GM21367 (cell line): ENCODE measurements around the gene PEAK1.
"Not testable (repeated sequence)": the region's sequence is repeated elsewhere in the genome, so short reads cannot be mapped to it uniquely, and the experiment has no call there.

Experiments used
- ATAC-seq: cut with Tn5 transposase; IDR thresholded peaks from one replicate; pipeline ENCODE4 v1.9.1; 2021; ENCODE audit not compliant: unreplicated experiment

Gene PEAK1

GRCh38 chr15:77181305-77182074, 238.4 kb downstream of the PEAK1 start:
- peak; percentile 42 for ATAC-seq

DNA sequence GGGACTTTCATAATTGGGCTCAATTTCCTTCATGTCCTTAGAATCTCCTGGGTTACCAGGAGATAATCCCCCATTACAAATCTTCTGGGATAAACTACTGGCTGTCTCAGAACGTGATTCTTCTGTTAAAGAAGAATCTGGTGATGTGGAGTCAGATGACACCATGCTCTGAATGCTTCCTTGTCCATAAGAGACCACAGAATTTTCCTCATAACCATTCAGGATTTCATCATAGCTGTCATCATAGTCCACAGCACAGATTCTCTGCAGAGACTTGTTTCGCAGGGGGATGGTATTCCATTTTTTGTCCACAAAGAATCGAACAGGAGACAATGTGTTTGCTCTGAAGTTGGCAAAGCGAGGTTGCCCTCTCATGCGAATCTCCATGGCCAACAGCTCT, 239.1 kb downstream of the PEAK1 start:
- ATAC-seq: no peak

GRCh38 chr15:77180270-77180669, 239.6 kb downstream of the PEAK1 start:
- ATAC-seq: no peak

GRCh38 chr15:77179541-77179998, 240.3 kb downstream of the PEAK1 start:
- peak; percentile 47 for ATAC-seq

DNA sequence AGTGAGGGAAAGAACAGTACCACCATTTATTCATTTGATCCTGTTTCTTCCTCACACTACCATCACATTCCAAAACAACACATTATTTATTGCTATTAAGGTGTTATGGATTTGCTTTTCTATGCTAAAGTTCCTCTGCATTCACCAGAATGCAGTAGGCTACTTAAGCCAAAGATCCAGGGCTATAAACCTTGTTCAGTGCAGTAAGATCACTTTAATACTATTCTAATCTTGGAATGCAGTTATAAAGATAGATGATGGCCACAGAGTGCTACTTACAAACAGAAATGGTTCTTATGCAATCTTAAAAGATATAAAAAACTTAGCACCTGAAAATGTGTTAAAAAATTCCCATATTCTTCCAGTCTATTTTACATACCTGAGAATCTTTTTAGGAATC, 241.5 kb downstream of the PEAK1 start:
- ATAC-seq: no peak

GRCh38 chr15:77176148-77176547, 243.8 kb downstream of the PEAK1 start:
- not testable (repeated sequence) for ATAC-seq

GRCh38 chr15:77173487-77173886, 246.4 kb downstream of the PEAK1 start:
- no peak for ATAC-seq

DNA sequence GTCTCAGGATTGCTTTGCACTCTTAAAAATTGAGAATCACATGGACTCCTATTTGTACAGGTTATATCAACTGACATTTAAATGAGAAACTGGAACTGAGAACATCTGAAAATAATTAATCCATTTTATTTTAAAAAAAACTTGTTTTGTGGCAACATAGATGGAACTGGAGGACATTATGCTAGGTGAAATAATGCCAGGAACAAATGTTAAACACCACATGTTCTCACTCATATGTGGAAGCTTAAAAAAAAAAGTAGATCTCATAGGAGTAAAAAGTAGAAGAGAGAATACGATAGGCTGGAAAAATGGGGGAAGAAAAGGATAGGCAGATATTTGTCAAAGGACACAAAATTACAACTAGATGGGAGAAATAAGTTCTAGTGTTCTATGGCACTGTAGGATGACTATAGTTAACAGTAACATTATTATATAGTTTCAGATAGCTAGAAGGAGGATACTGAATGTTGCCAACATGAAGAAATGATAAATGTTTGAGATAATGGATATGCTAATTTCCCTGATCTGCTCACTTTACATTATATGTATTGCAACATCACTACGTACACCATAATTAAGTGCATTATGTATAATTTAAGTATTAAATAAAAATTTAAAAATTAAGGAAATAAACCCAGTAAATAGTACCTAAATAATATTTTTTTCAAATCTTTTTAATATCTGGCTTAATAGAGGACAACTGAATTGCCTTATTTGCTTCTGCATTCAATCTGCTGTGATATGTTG, 248.5 kb downstream of the PEAK1 start:
- no peak for ATAC-seq

DNA sequence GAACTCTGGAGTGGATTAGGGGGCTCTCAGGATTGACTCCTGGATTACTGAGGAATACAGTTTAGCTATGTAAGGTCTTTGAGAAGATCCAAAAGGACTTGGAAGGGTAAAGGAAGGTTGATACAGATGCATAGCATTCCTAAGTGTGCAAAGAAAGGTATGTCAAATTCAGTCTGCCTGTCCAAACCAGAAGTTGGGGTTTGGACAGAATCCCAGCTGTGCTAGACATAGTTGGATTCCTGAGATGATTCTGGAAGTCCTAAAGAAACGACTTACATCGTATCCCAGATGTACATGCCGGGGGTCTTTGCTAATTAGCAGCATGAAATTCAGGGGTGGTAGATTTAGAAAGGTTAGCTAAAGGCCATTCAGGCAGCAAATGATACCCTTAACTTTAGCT, 251.3 kb downstream of the PEAK1 start:
- no peak for ATAC-seq

DNA sequence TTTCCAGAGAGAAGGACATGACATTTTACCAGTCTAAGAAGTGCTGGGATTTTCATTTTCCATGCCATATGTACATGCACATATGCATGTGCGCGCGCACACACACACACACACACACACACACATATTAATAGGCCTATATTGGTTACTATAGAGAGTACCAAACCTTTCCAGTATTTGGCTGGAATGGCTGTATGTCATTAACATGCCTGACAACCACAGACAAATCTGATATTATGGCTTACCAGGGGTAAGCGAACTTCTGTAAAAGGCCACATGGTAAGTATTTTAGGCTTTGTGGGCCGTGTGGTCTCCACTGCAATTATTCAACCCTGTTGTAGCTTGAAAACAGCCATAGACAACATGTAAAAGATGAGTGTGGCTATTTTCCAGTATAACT, 251.8 kb downstream of the PEAK1 start:
- ATAC-seq: no peak

DNA sequence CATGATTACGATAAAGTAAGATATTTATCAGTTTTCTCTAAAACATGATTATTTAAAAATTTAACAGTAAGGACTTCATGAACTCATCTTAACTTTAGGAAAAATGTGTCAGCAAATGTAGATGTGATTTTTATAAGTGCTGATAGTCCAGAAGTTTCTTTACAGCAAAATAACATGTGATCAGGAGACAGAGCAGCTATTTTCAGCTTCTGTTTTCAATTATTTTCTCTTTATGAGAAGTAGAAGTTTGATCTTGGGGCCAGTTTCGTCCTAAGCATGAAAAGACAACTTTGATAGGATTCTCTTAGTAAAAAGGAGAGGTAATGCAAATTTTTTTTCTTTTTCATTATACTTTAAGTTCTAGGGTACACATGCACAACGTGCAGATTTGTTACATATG, 252.5 kb downstream of the PEAK1 start:
- ATAC-seq: no peak

DNA sequence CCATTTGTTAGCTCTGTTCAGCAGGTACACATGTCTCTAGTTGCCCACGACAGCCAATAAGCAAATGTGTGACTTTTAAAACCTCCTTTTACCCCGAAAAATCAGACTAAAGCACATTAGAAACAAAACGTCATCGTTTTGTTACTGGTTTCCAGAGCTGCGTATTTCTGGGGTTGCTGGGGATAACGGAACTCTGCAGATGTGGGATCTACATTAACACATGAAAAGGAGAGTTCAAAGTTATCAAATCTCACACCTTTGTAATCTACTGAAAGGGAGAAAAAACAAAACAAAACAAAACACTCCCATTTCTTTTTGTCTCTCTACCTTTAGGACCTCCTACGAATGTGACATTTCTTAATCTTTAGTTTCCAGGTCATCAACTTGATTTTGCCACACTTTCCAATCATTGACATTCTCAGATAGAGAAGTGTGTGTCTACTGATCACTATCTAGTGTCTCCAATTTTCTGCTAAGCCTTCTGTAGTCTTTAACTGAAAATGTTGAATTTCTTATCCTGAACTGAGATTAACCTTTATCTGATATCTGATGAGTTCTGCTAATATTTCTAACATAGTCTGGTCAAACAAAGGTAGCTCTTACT, 256.0 kb downstream of the PEAK1 start:
- no peak for ATAC-seq

DNA sequence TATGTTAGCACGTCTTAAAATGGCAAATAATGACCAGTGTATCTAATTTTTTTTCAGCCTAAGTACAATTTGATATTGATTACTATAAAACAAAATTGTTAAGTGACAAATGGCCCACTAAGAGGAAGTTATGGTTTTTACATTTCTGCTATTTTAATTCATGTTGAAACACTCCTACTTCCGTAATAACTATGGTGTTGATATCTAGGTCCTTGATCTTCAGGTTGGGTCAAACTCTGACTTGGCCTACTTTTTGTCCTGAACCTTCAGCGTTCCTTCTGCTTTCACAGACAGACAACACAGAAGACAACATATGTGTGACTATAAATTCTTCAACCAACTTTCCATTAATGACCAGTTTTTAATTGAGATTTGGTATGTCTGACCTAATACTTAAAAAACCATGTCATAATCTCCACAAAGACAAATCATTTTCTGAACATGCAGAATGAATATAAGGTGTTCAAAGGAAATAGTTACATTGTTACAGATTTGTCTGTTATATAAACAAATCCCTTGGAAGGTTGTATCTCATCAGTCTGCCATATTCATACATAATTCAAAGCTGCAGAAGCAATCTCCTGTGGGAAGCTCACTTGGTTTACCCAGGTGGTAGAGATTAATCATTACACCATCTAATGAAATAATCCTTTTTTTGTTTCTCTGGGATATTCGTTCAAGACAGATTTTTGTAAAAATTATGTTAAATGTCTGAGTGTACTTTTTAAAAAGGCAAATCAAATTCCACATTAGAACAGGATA, 256.9 kb downstream of the PEAK1 start:
- ATAC-seq: no peak

GRCh38 chr15:77160562-77161478, 259.1 kb downstream of the PEAK1 start:
- ATAC-seq: no peak

DNA sequence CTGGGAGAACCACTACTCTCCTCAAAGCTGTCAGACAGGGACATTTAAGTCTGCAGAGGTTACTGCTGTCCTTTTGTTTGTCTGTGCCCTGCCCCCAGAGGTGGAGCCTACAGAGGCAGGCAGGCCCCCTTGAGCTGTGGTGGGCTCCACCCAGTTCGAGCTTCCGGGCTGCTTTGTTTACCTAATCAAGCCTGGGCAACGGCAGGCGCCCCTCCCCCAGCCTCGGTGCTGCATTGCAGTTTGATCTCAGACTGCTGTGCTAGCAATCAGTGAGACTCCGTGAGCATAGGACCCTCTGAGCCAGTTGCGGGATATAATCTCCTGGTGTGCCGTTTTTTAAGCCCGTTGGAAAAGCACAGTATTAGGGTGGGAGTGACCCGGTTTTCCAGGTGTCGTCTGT, 263.9 kb downstream of the PEAK1 start:
- not testable (repeated sequence) for ATAC-seq

DNA sequence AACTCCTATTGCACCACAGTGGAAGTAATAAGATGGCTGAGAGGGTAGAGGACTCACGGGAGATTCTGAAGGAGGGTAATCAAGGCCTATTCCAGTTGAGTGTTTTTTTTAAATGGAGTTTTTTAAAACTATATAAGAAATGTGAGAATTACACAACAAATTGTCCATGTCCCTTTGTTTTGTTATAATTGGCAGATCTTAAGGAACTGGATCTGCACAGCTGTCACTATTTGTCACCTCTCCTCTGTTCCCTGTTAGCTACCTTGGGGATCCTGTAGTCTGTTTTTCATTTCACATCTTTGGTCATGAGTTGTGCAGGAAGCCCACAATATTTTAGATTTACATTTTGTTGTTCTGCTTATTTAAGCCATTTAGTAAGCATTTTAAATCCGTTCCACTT, 271.7 kb downstream of the PEAK1 start:
- ATAC-seq: no peak

- no peak for ATAC-seq
These were observed 274.5 kb downstream of the PEAK1 start for GRCh38 chr15:77145370-77145769.

DNA sequence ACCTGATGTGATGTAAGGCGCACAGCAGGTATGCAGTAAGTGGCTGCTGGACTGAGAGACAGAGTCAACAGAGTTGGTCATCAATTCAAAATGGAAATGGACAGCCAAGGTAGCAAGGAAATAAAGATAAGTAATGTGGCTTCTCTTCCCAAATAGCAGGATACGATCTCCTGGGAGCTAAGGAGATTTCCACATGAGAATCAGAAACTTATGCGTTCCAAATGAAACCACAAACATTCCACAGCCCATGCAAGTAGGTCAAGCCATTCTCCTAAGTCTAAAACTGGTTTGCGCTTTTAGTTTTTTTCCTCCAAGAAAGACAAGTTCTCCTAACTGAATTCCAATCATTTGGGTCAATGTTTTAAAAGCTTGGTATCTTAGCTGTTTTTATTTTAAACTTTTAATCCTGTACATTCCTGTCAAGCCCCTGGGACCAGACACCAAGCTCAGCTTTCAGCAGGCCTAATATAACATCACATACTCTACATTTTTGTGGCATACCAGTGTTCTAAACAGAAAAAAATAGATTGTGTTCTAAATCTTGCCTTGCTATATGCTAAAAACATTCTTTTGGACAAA, 275.3 kb downstream of the PEAK1 start:
- no peak for ATAC-seq

- no peak for ATAC-seq
These were observed 275.9 kb downstream of the PEAK1 start for GRCh38 chr15:77144026-77144425.

DNA sequence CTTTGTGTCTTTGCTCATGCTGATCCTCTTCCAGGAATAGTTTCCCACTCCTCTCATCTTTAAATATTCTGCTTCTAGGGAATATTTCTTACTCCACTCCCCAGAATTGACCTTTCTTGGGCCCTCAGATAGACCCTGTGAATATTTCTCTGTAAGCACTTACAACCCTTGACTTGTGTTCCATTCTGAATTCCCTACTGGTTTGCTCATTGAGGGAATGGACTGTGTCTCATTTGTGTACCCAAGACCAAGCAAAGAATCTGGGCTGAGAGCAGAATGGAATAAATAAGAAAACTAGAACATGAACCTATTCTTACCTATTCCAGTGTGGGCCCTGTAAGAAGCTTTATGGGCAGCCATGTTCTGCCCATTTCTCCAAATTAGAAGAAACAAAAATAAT, 276.3 kb downstream of the PEAK1 start:
- no peak for ATAC-seq
